ENCODE data around the gene UBE2C.
"Not testable (repeated sequence)": the region's sequence is repeated elsewhere in the genome, so short reads cannot be mapped to it uniquely, and the experiment has no call there.

Gene UBE2C

GRCh38 chr20:45812157-45813005 is at the start of gene UBE2C:
UBE2C (plus strand) TSS chr20:45812644; CDS start chr20:45812696, 52 bp downstream.
- DNase-seq (ENCODE audit: low read depth in 2 of 2) = peak; percentile 83 to 90

DNA sequence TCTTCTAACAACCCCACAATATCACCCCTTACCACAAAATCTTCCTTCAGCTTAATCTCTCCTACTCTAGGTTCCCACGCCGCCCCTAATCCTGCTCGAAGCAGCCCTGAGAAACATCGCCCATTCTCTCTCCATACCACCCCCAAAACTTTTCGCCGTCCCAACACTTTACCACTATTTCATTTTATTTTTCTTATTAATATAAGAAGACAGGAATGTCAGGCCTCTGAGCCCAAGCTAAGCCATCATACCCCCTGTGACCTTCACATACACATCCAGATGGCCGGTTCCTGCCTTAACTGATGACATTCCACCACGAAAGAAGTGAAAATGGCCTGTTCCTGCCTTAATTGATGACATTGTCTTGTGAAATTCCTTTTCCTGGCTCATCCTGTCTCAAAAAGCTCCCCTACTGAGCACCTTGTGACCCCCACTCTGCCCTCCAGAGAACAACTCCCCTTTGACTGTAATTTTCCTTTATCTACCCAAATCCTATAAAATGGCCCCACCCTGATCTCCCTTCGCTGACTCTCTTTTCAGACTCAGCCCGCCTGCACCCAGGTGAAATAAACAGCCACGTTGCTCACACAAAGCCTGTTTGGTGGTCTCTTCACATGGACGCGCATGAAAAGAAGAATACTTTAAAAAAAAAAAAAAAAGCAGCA is 47.7 kb upstream of the UBE2C start:
- DNase-seq (ENCODE audit: low read depth in 2 of 2) = not testable (repeated sequence)

- DNase-seq (ENCODE audit: low read depth in 2 of 2) = no peak
These were observed 47.1 kb upstream of the UBE2C start for GRCh38 chr20:45765307-45765875.

DNA sequence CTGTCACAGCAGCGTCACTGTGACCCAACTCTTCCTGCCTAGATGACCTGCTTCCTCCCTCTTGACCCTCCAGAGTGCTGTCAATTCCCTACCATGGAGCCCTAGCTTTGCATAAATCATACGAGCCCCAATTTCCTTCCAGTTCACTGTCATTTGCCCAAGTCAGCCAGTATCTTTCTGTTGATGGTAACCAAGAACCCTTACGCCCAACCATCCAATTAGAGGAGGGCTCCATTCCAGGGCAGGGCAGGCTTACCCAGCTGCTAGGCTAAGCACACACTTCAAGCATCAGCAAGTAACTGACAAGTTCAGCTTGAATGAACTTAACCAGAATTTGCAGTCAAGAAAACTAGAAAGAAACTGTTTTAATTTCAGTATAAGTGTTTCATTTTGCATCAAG is 46.5 kb upstream of the UBE2C start:
- DNase-seq (ENCODE audit: low read depth in 2 of 2) = no peak

GRCh38 chr20:45768479-45768878 is 44.0 kb upstream of the UBE2C start:
- DNase-seq (ENCODE audit: low read depth in 2 of 2) = no peak

DNA sequence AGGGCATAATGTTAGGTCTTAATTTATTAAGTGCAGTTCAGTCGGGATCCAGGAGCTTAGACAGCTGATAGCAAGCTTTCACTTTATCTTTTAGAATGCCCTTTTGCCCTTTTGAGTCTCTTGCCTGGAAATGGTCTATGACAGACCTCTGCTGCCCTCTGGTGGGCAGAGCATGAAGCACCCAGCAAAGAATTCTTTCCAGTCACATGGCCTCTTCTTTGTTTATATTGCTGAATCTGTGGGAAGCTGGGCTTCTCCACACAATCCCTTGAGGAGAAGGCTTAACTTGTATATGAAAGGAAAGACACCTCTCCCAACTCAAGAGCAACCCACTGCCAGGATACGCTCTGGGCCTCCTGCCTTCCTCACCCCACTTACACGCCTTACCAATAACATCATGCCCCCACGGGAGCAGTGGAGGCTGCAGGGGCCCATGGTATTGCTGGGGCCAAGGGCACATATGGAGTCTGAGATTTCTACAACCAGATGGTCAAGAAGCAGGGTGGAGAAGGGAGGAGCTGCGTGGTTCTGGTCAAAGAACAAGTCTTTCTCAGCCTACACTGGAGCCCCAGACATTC is 41.2 kb upstream of the UBE2C start:
- DNase-seq (ENCODE audit: low read depth in 2 of 2) = peak; percentile 53

- DNase-seq (ENCODE audit: low read depth in 2 of 2) = no peak
These were observed 39.8 kb upstream of the UBE2C start for GRCh38 chr20:45772693-45773092.

DNA sequence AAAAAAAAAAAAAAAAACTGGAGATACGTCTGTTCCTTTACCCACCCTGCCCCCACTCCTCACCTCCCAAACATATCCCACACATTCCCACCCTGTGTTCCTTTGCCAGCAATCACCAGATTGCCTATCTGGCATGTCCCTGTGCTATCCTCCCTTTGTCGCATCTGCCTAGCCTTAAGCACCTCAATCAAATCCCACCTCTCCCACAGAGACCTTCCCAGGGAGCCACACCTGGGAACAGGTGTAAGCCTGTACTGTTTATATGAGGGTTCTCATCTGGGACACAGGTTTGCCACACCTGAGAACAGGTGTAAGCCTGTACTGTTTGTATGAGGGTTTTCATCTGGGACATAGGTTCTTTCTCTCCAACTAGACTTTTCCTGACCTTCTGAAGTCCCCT is 37.5 kb upstream of the UBE2C start:
- DNase-seq (ENCODE audit: low read depth in 2 of 2) = no peak

GRCh38 chr20:45775411-45775810 is 37.0 kb upstream of the UBE2C start:
- no peak for DNase-seq (ENCODE audit: low read depth in 2 of 2)

GRCh38 chr20:45776931-45777330 is 35.5 kb upstream of the UBE2C start:
- no peak for DNase-seq (ENCODE audit: low read depth in 2 of 2)

DNA sequence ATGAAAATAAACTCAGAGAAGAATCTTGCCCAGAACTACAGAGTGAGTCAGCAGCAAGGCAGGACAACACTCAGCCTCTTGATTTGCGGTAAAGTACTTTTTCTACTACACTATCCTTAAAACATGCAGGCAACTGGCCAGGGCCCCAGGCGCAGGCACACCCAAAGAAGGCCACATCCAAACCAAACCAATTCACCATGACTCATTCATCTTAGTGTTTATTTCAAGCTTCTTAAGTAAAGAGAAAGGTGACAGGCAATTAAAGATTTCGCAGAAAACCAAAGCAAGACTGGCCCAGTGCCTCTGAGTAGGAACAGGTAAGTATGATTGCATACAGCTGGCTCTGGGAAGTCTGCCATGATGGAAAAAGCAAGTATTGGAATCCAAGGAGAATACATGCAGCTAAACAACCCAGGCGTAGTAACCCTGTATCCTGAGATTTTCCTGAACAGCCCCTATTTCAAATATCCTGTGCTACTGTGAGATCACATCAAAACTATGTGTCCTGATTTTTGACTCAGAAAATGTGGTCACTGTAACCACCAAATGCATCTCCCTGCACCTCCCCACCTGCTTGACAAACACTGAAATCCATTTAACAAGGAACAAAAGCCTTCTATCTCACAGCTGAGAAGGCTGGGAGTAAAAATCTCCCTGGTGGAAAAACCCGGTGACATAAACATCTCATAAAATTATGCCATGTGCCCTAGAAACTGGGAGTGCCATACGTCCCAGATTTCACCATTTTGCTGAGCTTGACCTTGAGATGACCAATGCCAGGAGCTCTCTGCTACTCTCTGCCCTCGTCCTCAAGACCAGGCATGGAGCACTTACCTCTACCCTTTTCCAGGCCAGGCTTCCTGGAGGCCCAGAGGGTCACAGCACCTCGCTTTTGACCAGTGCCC is 33.2 kb upstream of the UBE2C start:
- no peak for DNase-seq (ENCODE audit: low read depth in 2 of 2)

- no peak for DNase-seq (ENCODE audit: low read depth in 2 of 2)
These were observed 32.3 kb upstream of the UBE2C start for GRCh38 chr20:45780159-45780558.

DNA sequence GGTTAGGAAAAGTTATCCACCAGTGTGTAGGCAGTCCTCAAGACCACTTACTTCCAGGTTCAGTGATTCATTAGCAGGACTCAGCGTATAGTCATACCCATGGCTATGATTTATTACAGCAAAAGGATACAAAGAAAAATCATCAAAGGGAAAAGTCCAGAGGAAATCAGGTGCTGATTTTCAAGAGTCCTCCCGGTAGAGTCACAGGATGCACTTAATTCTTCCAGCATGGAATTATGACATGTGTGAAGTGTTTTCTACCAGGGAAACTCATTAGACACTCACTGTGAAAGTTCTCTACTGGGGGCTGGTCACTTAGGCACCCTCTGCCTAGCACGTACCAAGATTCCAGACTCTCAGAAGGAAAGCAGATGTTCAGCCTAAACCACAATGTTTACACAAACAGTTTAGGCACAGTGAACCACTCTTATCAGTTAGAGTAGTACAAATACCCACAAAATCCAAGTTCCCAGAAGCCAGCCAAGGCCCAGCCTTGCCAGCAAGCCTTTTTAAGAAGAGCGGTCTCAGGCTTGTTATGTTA is 31.0 kb upstream of the UBE2C start:
- DNase-seq (ENCODE audit: low read depth in 2 of 2) = no peak

DNA sequence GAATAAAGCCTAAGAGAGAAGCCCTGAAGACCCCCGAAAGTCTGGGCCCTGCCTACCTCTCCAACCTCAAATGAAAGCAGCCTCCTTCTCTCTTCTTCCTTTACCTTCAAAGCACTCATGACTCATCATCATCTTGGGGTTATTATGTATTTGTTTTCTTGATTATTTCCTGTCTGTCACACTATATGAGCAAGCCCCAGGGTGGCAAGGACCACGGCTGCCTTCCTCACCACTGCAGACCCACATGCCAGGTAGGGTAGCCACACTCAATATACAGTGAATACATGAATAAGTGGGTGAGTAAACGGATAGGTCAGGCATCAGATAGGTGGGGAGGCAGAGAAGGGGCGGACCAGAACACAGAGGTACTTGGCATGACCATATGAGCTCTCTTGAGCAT is 29.6 kb upstream of the UBE2C start:
- DNase-seq (ENCODE audit: low read depth in 2 of 2) = no peak

DNA sequence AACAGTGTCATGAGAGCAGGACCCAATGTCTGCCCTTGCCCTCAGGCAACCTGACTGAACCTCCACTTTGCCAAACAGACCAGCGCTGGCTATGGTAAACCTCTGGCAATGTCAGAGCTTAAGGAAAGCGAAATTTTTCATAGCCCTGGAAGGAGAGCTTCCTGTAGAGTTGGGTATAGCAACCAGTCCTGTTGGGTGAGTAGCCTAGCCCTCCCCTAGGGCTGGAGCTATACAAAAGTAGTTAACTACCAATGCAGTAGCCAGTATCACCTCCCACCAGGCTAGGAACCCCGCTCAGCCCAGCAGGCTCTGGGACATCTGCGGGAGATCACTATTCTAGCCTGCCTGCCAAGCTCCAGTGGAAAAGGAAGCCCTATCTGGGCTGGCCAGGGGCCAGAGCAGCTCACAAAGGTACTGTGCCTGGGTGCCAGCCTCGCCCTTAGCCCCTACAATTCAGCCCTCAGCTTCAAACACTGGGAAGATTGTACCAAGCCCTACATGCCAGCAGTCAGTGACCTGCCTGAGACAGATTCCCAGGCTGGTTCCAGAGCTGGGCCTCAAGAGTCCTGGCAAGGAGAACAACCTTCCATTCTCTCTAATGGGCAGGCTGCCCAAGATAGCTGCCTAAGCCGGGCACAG is 28.7 kb upstream of the UBE2C start:
- no peak for DNase-seq (ENCODE audit: low read depth in 2 of 2)

GRCh38 chr20:45788351-45788750 is 24.1 kb upstream of the UBE2C start:
- DNase-seq (ENCODE audit: low read depth in 2 of 2) = no peak

GRCh38 chr20:45792317-45793118 is 19.9 kb upstream of the UBE2C start:
- no peak for DNase-seq (ENCODE audit: low read depth in 2 of 2)

- DNase-seq (ENCODE audit: low read depth in 2 of 2) = no peak
These were observed 15.9 kb upstream of the UBE2C start for GRCh38 chr20:45796337-45797065.

GRCh38 chr20:45797510-45797909 is 14.9 kb upstream of the UBE2C start:
- DNase-seq (ENCODE audit: low read depth in 2 of 2) = not testable (repeated sequence)

Measured in activated CD8-positive, alpha-beta memory T cell treated with anti-CD3 and anti-CD28 coated beads for 4 hours (primary cell).